ENCODE data around the gene LTN1.
"Not testable (repeated sequence)": the region's sequence is repeated elsewhere in the genome, so short reads cannot be mapped to it uniquely, and the experiment has no call there.

The LTN1 gene

GRCh38 chr21:28979092-28979491 is 13.6 kb downstream of the LTN1 start:
- DNase-seq: no peak

- no peak for DNase-seq
Measured at GRCh38 chr21:28975397-28975796, 17.3 kb downstream of the LTN1 start.

GRCh38 chr21:28974531-28975227 is 18.0 kb downstream of the LTN1 start:
- DNase-seq: no peak

- DNase-seq: no peak
Measured at GRCh38 chr21:28972398-28972797, 20.3 kb downstream of the LTN1 start.

GRCh38 chr21:28971171-28971570 is 21.5 kb downstream of the LTN1 start:
- DNase-seq: no peak

GRCh38 chr21:28963831-28964230 is 28.8 kb downstream of the LTN1 start:
- DNase-seq: no peak

GRCh38 chr21:28962465-28962864 is 30.2 kb downstream of the LTN1 start:
- no peak for DNase-seq

- DNase-seq: no peak
Measured at GRCh38 chr21:28961927-28962326, 30.8 kb downstream of the LTN1 start.

- DNase-seq: no peak
Measured at GRCh38 chr21:28960245-28960644, 32.4 kb downstream of the LTN1 start.

- DNase-seq: no peak
Measured at GRCh38 chr21:28959367-28960099, 33.1 kb downstream of the LTN1 start.

- no peak for DNase-seq
Measured at GRCh38 chr21:28953247-28953646, 39.4 kb downstream of the LTN1 start.

GRCh38 chr21:28952686-28953085 is 40.0 kb downstream of the LTN1 start:
- no peak for DNase-seq

GRCh38 chr21:28949318-28949717 is 43.4 kb downstream of the LTN1 start:
- DNase-seq: no peak

- DNase-seq: no peak
Measured at GRCh38 chr21:28944296-28944695, 48.4 kb downstream of the LTN1 start.

GRCh38 chr21:28943631-28944030 is 49.0 kb downstream of the LTN1 start:
- no peak for DNase-seq

- no peak for DNase-seq
Measured at GRCh38 chr21:28938726-28939125, 54.0 kb downstream of the LTN1 start.

GRCh38 chr21:28937737-28938136 is 54.9 kb downstream of the LTN1 start:
- DNase-seq: no peak

- DNase-seq: no peak
Measured at GRCh38 chr21:28936721-28937120, 56.0 kb downstream of the LTN1 start.

- DNase-seq: no peak
Measured at GRCh38 chr21:28936036-28936435, 56.6 kb downstream of the LTN1 start.

GRCh38 chr21:28932717-28933116 is 60.0 kb downstream of the LTN1 start:
- no peak for DNase-seq

GRCh38 chr21:28931708-28932372 is 60.8 kb downstream of the LTN1 start:
- not testable (repeated sequence) for DNase-seq

GRCh38 chr21:28928578-28929420 is 63.9 kb downstream of the LTN1 start:
- no peak for DNase-seq

- DNase-seq: no peak
Measured at GRCh38 chr21:28927130-28927529, 65.5 kb downstream of the LTN1 start.
